Esophagus muscularis mucosa (tissue), 3 donors: ENCODE measurements around the gene IL9.

Source experiments
- POLR2A ChIP-seq: fragments of 450-650 bp; IDR thresholded peaks from one replicate; pipeline ENCODE4 v1.6.1; 2017; ENCODE audit warnings: antibody characterized with exemption, moderate library complexity, mild to moderate bottlenecking, low read depth
- POLR2AphosphoS5 ChIP-seq, 2 donors: sonication (generic); formaldehyde crosslinking; IDR thresholded peaks; one replicate each; pipeline ENCODE4 v1.6.1; 2017; ENCODE audit warnings: antibody characterized with exemption in 2 of 2
- TF ChIP-seq, protein P1 (sequence below), 3 experiments: fragments of 200-600 bp in 2 of 3; fragments of 450-650 bp in 1 of 3; sonication (generic) in 2 of 3; IDR thresholded peaks; one replicate each; pipeline ENCODE4 v1.5.1; 2017 to 2019; ENCODE audit warnings: antibody characterized with exemption in 3 of 3, mild to moderate bottlenecking in 2 of 3, moderate library complexity in 1 of 3

DNA sequence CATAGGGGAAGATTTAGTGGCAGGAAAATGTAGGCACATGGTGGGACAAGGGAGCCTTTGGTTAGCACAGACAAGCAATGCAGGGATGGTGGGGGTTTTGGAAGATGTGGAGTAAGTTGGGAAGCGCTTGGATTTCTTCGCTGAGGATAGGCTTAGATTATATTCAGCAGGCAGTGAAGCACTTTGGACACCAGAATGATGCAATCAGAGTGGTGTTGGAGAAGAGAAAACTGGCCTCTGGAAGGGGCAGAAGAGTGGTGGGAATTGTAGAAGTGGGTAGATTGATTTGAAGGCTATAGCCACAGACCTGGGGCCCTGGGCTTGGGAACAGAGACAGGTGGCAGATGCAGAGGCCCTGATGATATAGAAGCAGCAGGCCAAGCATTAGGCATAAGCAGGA lies 32.9 kb downstream of the IL9 start:
- TF ChIP-seq, protein P1, sequence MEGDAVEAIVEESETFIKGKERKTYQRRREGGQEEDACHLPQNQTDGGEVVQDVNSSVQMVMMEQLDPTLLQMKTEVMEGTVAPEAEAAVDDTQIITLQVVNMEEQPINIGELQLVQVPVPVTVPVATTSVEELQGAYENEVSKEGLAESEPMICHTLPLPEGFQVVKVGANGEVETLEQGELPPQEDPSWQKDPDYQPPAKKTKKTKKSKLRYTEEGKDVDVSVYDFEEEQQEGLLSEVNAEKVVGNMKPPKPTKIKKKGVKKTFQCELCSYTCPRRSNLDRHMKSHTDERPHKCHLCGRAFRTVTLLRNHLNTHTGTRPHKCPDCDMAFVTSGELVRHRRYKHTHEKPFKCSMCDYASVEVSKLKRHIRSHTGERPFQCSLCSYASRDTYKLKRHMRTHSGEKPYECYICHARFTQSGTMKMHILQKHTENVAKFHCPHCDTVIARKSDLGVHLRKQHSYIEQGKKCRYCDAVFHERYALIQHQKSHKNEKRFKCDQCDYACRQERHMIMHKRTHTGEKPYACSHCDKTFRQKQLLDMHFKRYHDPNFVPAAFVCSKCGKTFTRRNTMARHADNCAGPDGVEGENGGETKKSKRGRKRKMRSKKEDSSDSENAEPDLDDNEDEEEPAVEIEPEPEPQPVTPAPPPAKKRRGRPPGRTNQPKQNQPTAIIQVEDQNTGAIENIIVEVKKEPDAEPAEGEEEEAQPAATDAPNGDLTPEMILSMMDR (IDR thresholded peaks at IDR 0.05) = no peak
- TF ChIP-seq POLR2AphosphoS5 (IDR thresholded peaks at IDR 0.05) (no peak), POLR2A (no peak)
